Transverse colon (tissue), 4 donors: ENCODE measurements around the gene RPGRIP1. TPM values are rescaled to one million over a fixed set of nuclear protein-coding genes. Genes with fewer than 3 reads are reported as not detected.

Source experiments
- DNase-seq: peaks from one replicate; pipeline ENCODE4 v3.0.0-alpha.2; 2019
- H3K27ac ChIP-seq, 4 donors: fragments of 200-600 bp; sonication (generic); 2 replicates each; pipeline ENCODE4 v1.5.1; 2016 to 2018; ENCODE audit warnings: inconsistent platforms in 4 of 4
- H3K27me3 ChIP-seq: fragments of 200-600 bp; sonication (generic); 2 replicates; pipeline ENCODE4 v1.5.1; 2017; ENCODE audit warnings: inconsistent platforms
- H3K36me3 ChIP-seq, 4 donors: fragments of 200-600 bp; sonication (generic); 2 replicates each; pipeline ENCODE4 v1.5.1; 2017 to 2019; ENCODE audit warnings: inconsistent platforms in 4 of 4
- H3K4me1 ChIP-seq, 4 donors: fragments of 200-600 bp; sonication (generic); 2 replicates each; pipeline ENCODE4 v1.5.1; 2017 to 2020; ENCODE audit warnings: inconsistent platforms in 4 of 4
- H3K4me3 ChIP-seq, 4 donors: fragments of 200-600 bp; sonication (generic); 1 replicate in 1 of 4; 2 replicates in 3 of 4; pipeline versions ENCODE4 v1.5.1 to v1.6.1; 2017 to 2019; ENCODE audit warnings: inconsistent platforms in 4 of 4
- H3K9me3 ChIP-seq, 2 donors: fragments of 200-600 bp; sonication (generic); 2 replicates each; pipeline ENCODE4 v1.5.1; 2017 to 2019; ENCODE audit warnings: inconsistent platforms in 2 of 2
- CTCF ChIP-seq, 5 experiments: fragments of 200-600 bp in 3 of 5; fragments of 450-650 bp in 2 of 5; sonication (generic) in 3 of 5; IDR thresholded peaks; 1 replicate in 2 of 5; 2 replicates in 3 of 5; pipeline ENCODE4 v1.5.1; 2016 to 2017; ENCODE audit warnings: antibody characterized with exemption in 5 of 5, inconsistent platforms in 3 of 5, mild to moderate bottlenecking in 2 of 5, moderate library complexity in 1 of 5
- EP300 ChIP-seq: sonication (generic); formaldehyde crosslinking; IDR thresholded peaks from one replicate; pipeline ENCODE4 v1.6.1; 2017; ENCODE audit warnings: antibody characterized with exemption, low read depth
- POLR2A ChIP-seq: fragments of 450-650 bp; IDR thresholded peaks from one replicate; pipeline ENCODE4 v1.6.1; 2016; ENCODE audit warnings: antibody characterized with exemption, mild to moderate bottlenecking, moderate library complexity
- POLR2AphosphoS5 ChIP-seq, 3 donors: sonication (generic); formaldehyde crosslinking; IDR thresholded peaks; one replicate each; pipeline ENCODE4 v1.6.1; 2016; ENCODE audit warnings: antibody characterized with exemption in 3 of 3
- WGBS, 2 donors: methylation state at CpG; one replicate each; pipeline ENCODE4 v1.1.5; 2018; ENCODE audit warnings: low coverage in 1 of 2; 5-methylcytosine and 5-hydroxymethylcytosine counted together
- in situ Hi-C, 4 donors: fragments of 200-750 bp; cut with MboI; loops; one replicate each; pipeline versions ENCODE4 v1.15.0 to v1.15.1; 2017; ENCODE audit warnings: low sequenced_read_pairs in 3 of 4, low pct_ligation_motif_present in 1 of 4, low pct_unique_long_range_greater_than_20kb in 1 of 4
- intact Hi-C: fragments of 100-400 bp; cut with DNase I; formaldehyde crosslinking; loops from one replicate; pipeline ENCODE4 v1.15.1; 2023; ENCODE audit warnings: low total_unique reads
- total RNA-seq, 4 donors: library from RNA; depleted of rRNA; stranded (reverse); fragments of >200 nt; gene quantifications; one replicate each; pipeline ENCODE4 v1.1.0, GENCODE V29; 2016

Gene RPGRIP1
- total RNA-seq, 4 donors from 2014 or later = 0.27 to 0.48 TPM; not detected in 2

- H3K4me1 ChIP-seq = no peaks in the 10 kb centered on the region
- H3K27ac ChIP-seq = no peak overlapping the region
- no peak for TF ChIP-seq CTCF (IDR thresholded peaks at IDR 0.05)
- TF ChIP-seq EP300 = no peak
- TF ChIP-seq POLR2A = no peak
- no peak for TF ChIP-seq POLR2AphosphoS5 (IDR thresholded peaks at IDR 0.05)
- no peaks in the 10 kb centered on the region for H3K27me3 ChIP-seq
- in situ Hi-C loops (no loop called here), intact Hi-C loops (no loop called here)
- H3K36me3 ChIP-seq = no peaks in the 10 kb centered on the region
- no peak for DNase-seq
- no peaks in the 10 kb centered on the region for H3K9me3 ChIP-seq
- WGBS, 2 donors = 67 to 100% methylated on average over 1 of the region's 1 CpG
- H3K4me3 ChIP-seq = no peak overlapping the region
These were observed 47.1 kb downstream of the RPGRIP1 start for GRCh38 chr14:21326972-21327371.

Other genes starting within 250 kb of the RPGRIP1 start
- not detected for gene TPPP2, start 249.9 kb upstream of the RPGRIP1 start, total RNA-seq
- not detected for gene RNASE13, start 245.3 kb upstream of the RPGRIP1 start, total RNA-seq
- gene RNASE7, start 237.7 kb upstream of the RPGRIP1 start, total RNA-seq = under 1 TPM in 1 of 4 donors, not detected in 3; 0.48 TPM
- not detected for gene RNASE8, start 222.3 kb upstream of the RPGRIP1 start, total RNA-seq
- 100 to 1,000 TPM in 1 of 4 donors, 10 to 100 TPM in 3; 55.6 to 138 (median 62.2) TPM for gene ARHGEF40, start 209.8 kb upstream of the RPGRIP1 start, total RNA-seq
- 100 to 1,000 TPM in 2 of 4 donors, 10 to 100 TPM in 2; 68.4 to 135 (median 94.5) TPM for gene ZNF219, start 181.4 kb upstream of the RPGRIP1 start, total RNA-seq
- 10 to 100 TPM; 13.1 to 63.7 (median 41.9) TPM for gene TMEM253, start 179.0 kb upstream of the RPGRIP1 start, total RNA-seq
- not detected for gene OR5AU1, start 124.0 kb upstream of the RPGRIP1 start, total RNA-seq
- gene HNRNPC, start 10.6 kb upstream of the RPGRIP1 start, total RNA-seq = 100 to 1,000 TPM; 192 to 343 (median 212) TPM
- gene SUPT16H, start 103.9 kb downstream of the RPGRIP1 start, total RNA-seq = 10 to 100 TPM; 21.5 to 43.5 (median 36.4) TPM
- gene CHD8, start 176.0 kb downstream of the RPGRIP1 start, total RNA-seq = 10 to 100 TPM; 46.2 to 59.7 (median 50.8) TPM
- 10 to 100 TPM in 2 of 4 donors, 1 to 10 TPM in 2; 7.1 to 24.5 (median 13.7) TPM for gene RAB2B, start 196.9 kb downstream of the RPGRIP1 start, total RNA-seq
- 10 to 100 TPM; 30.8 to 76.7 (median 51.5) TPM for gene TOX4, start 197.1 kb downstream of the RPGRIP1 start, total RNA-seq
- gene METTL3, start 231.3 kb downstream of the RPGRIP1 start, total RNA-seq = 10 to 100 TPM; 20.2 to 41.9 (median 29.5) TPM
- 10 to 100 TPM in 1 of 4 donors, 1 to 10 TPM in 3; 2.2 to 36.3 (median 4.2) TPM for gene SALL2, start 246.3 kb downstream of the RPGRIP1 start, total RNA-seq